ENCODE measurements around the gene PHETA2. TPM values are rescaled to one million over a fixed set of nuclear protein-coding genes. Genes with fewer than 3 reads are reported as not detected.

The PHETA2 gene
- total RNA-seq, 1 experiment from 2014 or later = 0.22 TPM

DNA sequence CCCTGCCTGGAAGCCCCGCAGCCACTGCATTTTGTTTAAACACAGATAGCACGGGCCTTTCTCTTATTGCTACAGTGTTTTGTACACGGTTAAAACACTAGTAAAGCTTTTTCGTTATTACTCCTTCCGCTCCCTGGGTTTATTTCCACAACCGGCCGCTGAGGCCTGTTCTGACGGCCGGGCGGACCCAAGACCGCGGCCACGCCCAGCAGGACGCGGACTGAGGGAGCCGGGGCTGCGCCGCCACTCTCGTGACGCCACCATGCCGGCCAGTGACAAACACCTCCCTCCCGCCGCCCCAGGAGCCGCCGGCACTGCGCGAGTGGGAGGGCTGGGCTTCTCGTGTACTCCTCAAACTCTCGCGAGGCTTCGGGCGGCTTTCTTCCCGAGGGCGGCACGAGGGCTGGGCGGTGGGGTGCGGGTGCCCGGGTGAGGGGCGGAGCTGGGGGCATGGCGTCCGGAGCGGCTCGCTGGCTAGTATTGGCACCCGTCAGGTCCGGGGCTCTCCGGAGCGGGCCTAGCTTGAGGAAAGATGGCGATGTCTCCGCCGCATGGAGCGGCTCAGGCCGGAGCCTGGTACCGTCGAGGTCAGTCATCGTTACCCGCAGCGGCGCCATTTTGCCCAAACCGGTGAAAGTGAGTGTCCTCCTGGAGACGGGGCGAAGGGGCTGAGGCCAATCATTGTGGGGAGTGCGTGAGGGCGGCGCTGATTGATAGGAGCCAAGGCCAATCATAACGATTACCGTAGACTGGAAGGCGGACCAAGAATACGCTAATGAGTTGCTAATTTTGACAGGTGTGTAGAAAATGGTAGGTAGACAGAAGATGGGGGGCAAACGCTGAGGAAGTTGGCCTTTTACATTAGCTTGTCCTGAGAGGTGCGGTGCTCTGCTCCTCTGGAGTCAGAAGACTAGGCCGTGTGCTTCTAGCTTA is 5.5 kb downstream of the PHETA2 start, which contains the start of gene SMDT1 (continued):
- TF ChIP-seq, protein P1, sequence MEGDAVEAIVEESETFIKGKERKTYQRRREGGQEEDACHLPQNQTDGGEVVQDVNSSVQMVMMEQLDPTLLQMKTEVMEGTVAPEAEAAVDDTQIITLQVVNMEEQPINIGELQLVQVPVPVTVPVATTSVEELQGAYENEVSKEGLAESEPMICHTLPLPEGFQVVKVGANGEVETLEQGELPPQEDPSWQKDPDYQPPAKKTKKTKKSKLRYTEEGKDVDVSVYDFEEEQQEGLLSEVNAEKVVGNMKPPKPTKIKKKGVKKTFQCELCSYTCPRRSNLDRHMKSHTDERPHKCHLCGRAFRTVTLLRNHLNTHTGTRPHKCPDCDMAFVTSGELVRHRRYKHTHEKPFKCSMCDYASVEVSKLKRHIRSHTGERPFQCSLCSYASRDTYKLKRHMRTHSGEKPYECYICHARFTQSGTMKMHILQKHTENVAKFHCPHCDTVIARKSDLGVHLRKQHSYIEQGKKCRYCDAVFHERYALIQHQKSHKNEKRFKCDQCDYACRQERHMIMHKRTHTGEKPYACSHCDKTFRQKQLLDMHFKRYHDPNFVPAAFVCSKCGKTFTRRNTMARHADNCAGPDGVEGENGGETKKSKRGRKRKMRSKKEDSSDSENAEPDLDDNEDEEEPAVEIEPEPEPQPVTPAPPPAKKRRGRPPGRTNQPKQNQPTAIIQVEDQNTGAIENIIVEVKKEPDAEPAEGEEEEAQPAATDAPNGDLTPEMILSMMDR (IDR thresholded peaks at IDR 0.05 in 2 of 3, conservative IDR thresholded peaks at IDR 0.05 in 1 of 3; ENCODE audit: borderline replicate concordance in 1 of 3, insufficient read depth in 1 of 3, low read depth in 2 of 3, low read length in 2 of 3) = no peak
- TF ChIP-seq SRF (IDR thresholded peaks at IDR 0.05; ENCODE audit: low read depth) (no peak), POLR2A (IDR thresholded peaks at IDR 0.05; ENCODE audit: borderline replicate concordance, extremely low read depth, insufficient read depth, insufficient read length) (peak; percentile 67), YY1 (IDR thresholded peaks at IDR 0.05; ENCODE audit: extremely low read depth, insufficient replicate concordance, low read depth, low read length) (peak; percentile 88), JUND (IDR thresholded peaks at IDR 0.05) (no peak), EZH2 (IDR thresholded peaks at IDR 0.05) (no peak)
- TF ChIP-seq, protein P2, sequence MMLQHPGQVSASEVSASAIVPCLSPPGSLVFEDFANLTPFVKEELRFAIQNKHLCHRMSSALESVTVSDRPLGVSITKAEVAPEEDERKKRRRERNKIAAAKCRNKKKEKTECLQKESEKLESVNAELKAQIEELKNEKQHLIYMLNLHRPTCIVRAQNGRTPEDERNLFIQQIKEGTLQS (IDR thresholded peaks at IDR 0.05) = no peak

DNA sequence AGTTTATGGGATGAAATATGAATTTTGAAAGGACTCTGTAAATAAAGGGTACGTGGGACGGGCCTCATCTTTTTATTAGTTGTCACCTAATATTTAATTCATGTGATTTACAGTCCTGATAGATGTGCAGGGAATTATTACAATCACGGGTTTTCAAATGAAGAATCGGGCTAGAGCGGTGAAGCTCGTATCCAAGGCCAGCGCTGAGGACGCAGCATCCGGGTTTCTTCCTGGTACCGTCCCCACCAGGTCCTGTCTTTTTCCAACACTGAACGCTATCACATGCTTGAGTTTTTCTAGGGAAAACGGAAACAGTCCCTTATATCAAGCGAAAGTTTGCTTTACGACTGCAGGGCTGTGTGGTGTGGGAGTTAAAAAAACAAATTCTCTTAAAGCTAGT is 6.2 kb downstream of the PHETA2 start:
- peak overlapping the region; percentile 73; the same call in 1 of the 2 replicates for H3K27ac ChIP-seq (ENCODE audit: low read depth, low read length)
- intact Hi-C loops (cut with micrococcal nuclease) = no loop called here
- H3K27me3 ChIP-seq (ENCODE audit: insufficient read depth, low read length) = no peaks in the 10 kb centered on the region
- no peak for DNase-seq (ENCODE audit: low read depth, low spot score)
- peaks cover 12 to 19% of the 10 kb centered on the region in 2 experiments for H3K4me1 ChIP-seq (ENCODE audit: control insufficient read depth in 1 of 2, insufficient read depth in 2 of 2, low read length in 2 of 2)
- no peaks in the 10 kb centered on the region for H3K9me3 ChIP-seq (ENCODE audit: control insufficient read depth in 1 of 2, insufficient read depth in 1 of 2, low read depth in 1 of 2, low read length in 2 of 2)
- ATAC-seq = no peak
- H3K36me3 ChIP-seq (ENCODE audit: control insufficient read depth in 1 of 2, insufficient read depth in 2 of 2, low read length in 2 of 2) = peaks cover under 1 to 7% of the 10 kb centered on the region in 2 experiments; a peak in 3 of 4 replicates
- no TSS peak for BruUV-seq (replicated peaks)
- ChIA-PET POLR2A (interaction anchor here (0.9 to 3.8 kb wide), 2 partner anchors 10 to 289 kb away, joined by 3 to 27 read pairs; partner anchors contain the start of gene NDUFA6), RAD21 (ENCODE audit: low non-redundant PET in 1 of 2, low total read pairs in 2 of 2, uncharacterized antibody in 2 of 2, unreplicated experiment in 2 of 2) (no interaction called here), CTCF (interaction anchor here (1.0 to 1.6 kb wide), 3 partner anchors 10 to 32 kb away, joined by 3 to 7 read pairs (median 3); partner anchors contain the start of genes NAGA and NDUFA6)
- H3K9ac ChIP-seq (ENCODE audit: low read length) = peak overlapping the region; percentile 70
- no peaks in the 10 kb centered on the region for H3K9me2 ChIP-seq (ENCODE audit: insufficient read depth)
- H3K79me2 ChIP-seq (ENCODE audit: insufficient read depth, low read length) = peaks cover 3% of the 10 kb centered on the region
- peak overlapping the region; percentile 68 to 69 for H3K4me3 ChIP-seq (replicated peaks in 1 of 2; ENCODE audit: low read depth in 1 of 2, low read length in 2 of 2)
- no peak overlapping the region for H2AFZ ChIP-seq (ENCODE audit: low read depth, low read length, poor library complexity, severe bottlenecking)
- H4K20me1 ChIP-seq (ENCODE audit: insufficient read depth) = no peaks in the 10 kb centered on the region
- H3K4me2 ChIP-seq (ENCODE audit: low read length) = peak overlapping the region; percentile 87
- no peak for TF ChIP-seq RAD21 (IDR thresholded peaks at IDR 0.05; ENCODE audit: low read depth)
- no peak for TF ChIP-seq SP1 (IDR thresholded peaks at IDR 0.05; ENCODE audit: low read depth)
- TF ChIP-seq, protein P1 (IDR thresholded peaks at IDR 0.05 in 2 of 3, conservative IDR thresholded peaks at IDR 0.05 in 1 of 3; ENCODE audit: borderline replicate concordance in 1 of 3, insufficient read depth in 1 of 3, low read depth in 2 of 3, low read length in 2 of 3) = no peak
- TF ChIP-seq ELF1 (IDR thresholded peaks at IDR 0.05; ENCODE audit: borderline replicate concordance, low read depth) = no peak
- TF ChIP-seq EZH2 (IDR thresholded peaks at IDR 0.05) = no peak
- TF ChIP-seq, protein P2 (IDR thresholded peaks at IDR 0.05) = no peak
- no peak for TF ChIP-seq ZFX (IDR thresholded peaks at IDR 0.05)
- TF ChIP-seq JUND (IDR thresholded peaks at IDR 0.05) = no peak
